HG03439 (cell line): Measurements from ENCODE around the gene ZMYND15.

Source experiments
- ATAC-seq: cut with Tn5 transposase; IDR thresholded peaks from one replicate; pipeline ENCODE4 v1.9.1; 2021; ENCODE audit warnings: mild to moderate bottlenecking, moderate library complexity; ENCODE audit not compliant: unreplicated experiment

The ZMYND15 gene

GRCh38 chr17:4742133-4742532 is 2.5 kb downstream of the ZMYND15 start:
- ATAC-seq = no peak

GRCh38 chr17:4742629-4743028 is 3.0 kb downstream of the ZMYND15 start:
- no peak for ATAC-seq

- ATAC-seq = no peak
Measured at GRCh38 chr17:4743216-4743615, 3.6 kb downstream of the ZMYND15 start.

- ATAC-seq = no peak
Measured at GRCh38 chr17:4743898-4744297, 4.3 kb downstream of the ZMYND15 start.

- no peak for ATAC-seq
Measured at GRCh38 chr17:4744999-4745969, 5.7 kb downstream of the ZMYND15 start.

GRCh38 chr17:4747847-4748246 is 8.2 kb downstream of the ZMYND15 start:
- no peak for ATAC-seq

- ATAC-seq = no peak
Measured at GRCh38 chr17:4748686-4749085, 9.1 kb downstream of the ZMYND15 start.

- ATAC-seq = no peak
Measured at GRCh38 chr17:4750606-4751005, 11.0 kb downstream of the ZMYND15 start.

- ATAC-seq = no peak
Measured at GRCh38 chr17:4751932-4752331, 12.3 kb downstream of the ZMYND15 start.

GRCh38 chr17:4753392-4753791 is 13.8 kb downstream of the ZMYND15 start:
- ATAC-seq = no peak

GRCh38 chr17:4759776-4760236 is 20.2 kb downstream of the ZMYND15 start:
- no peak for ATAC-seq

GRCh38 chr17:4764595-4764994 is 25.0 kb downstream of the ZMYND15 start:
- ATAC-seq = no peak

- ATAC-seq = no peak
Measured at GRCh38 chr17:4766201-4766600, 26.6 kb downstream of the ZMYND15 start.

GRCh38 chr17:4766723-4767122 is 27.1 kb downstream of the ZMYND15 start:
- ATAC-seq = no peak

- ATAC-seq = no peak
Measured at GRCh38 chr17:4768298-4768697, 28.7 kb downstream of the ZMYND15 start.

GRCh38 chr17:4769628-4770027 is 30.0 kb downstream of the ZMYND15 start:
- ATAC-seq = no peak

- no peak for ATAC-seq
Measured at GRCh38 chr17:4771519-4772234, 32.0 kb downstream of the ZMYND15 start, which contains the start of gene TM4SF5. TSS of gene TM4SF5 (plus strand) at chr17:4771886. CDS start at chr17:4771923, 37 bp downstream.

GRCh38 chr17:4772235-4772613 is 32.6 kb downstream of the ZMYND15 start:
- no peak for ATAC-seq

GRCh38 chr17:4777969-4778760 is 38.5 kb downstream of the ZMYND15 start:
- no peak for ATAC-seq

GRCh38 chr17:4780325-4780955 is 40.8 kb downstream of the ZMYND15 start:
- no peak for ATAC-seq
